Heart right ventricle (tissue), 16 donors: ENCODE results near the gene PLEKHM1. TPM values are rescaled to one million over a fixed set of nuclear protein-coding genes. Genes with fewer than 3 reads are reported as not detected.

Experiments used
- ATAC-seq, 8 donors: fragments of 200-7000 bp; cut with Tn5 transposase; one replicate each; pipeline ENCODE4 v1.9.1; 2020; ENCODE audit warnings: mild to moderate bottlenecking in 8 of 8, moderate library complexity in 8 of 8, moderate number of reproducible peaks in 1 of 8
- DNase-seq, 2 donors: peaks; one replicate each; pipeline ENCODE4 v3.0.0-alpha.2; 2020
- H3K27ac ChIP-seq, 10 donors: fragments of 200-600 bp; sonication (generic) in 2 of 10; one replicate each; pipeline versions ENCODE4 v1.5.0 to v1.8.0; 2020 to 2022; ENCODE audit warnings: mild to moderate bottlenecking in 3 of 10
- H3K27me3 ChIP-seq, 7 donors: fragments of 200-600 bp; one replicate each; pipeline ENCODE4 v1.8.0; 2021 to 2022; ENCODE audit warnings: mild to moderate bottlenecking in 2 of 7
- H3K36me3 ChIP-seq, 9 donors: fragments of 200-600 bp; sonication (generic) in 1 of 9; one replicate each; pipeline versions ENCODE4 v1.5.0 to v1.8.0; 2020 to 2022; ENCODE audit warnings: mild to moderate bottlenecking in 2 of 9
- H3K4me1 ChIP-seq, 9 donors: fragments of 200-600 bp; sonication (generic) in 1 of 9; one replicate each; pipeline versions ENCODE4 v1.5.0 to v1.8.0; 2020 to 2022; ENCODE audit warnings: mild to moderate bottlenecking in 4 of 9
- H3K4me3 ChIP-seq, 10 donors: fragments of 200-600 bp; sonication (generic) in 2 of 10; one replicate each; pipeline versions ENCODE4 v1.5.0 to v1.8.0; 2020 to 2022; ENCODE audit warnings: mild to moderate bottlenecking in 7 of 10, moderate library complexity in 2 of 10
- H3K9me3 ChIP-seq, 11 donors: fragments of 200-600 bp in 10 of 11; sonication (generic) in 2 of 11; one replicate each; pipeline versions ENCODE4 v1.5.0 to v1.8.0; 2013 to 2022; ENCODE audit warnings: mild to moderate bottlenecking in 2 of 11, control low read depth in 1 of 11, moderate library complexity in 1 of 11
- CTCF ChIP-seq, 9 donors: fragments of 200-600 bp; sonication (generic) in 2 of 9; IDR thresholded peaks; one replicate each; pipeline versions ENCODE4 v1.5.0 to v1.8.0; 2021 to 2022; ENCODE audit warnings: antibody characterized with exemption in 9 of 9, mild to moderate bottlenecking in 5 of 9, moderate library complexity in 1 of 9
- WGBS, 2 donors: extraction: QIAGEN DNeasy Blood & Tissue Kit; methylation state at CpG; one replicate each; pipeline ENCODE4 v1.1.7; 2013; ENCODE audit warnings: inconsistent platforms in 1 of 2; 5-methylcytosine and 5-hydroxymethylcytosine counted together
- intact Hi-C, 10 donors: fragments of 100-400 bp; cut with DNase I; formaldehyde crosslinking; loops; one replicate each; pipeline versions ENCODE4 v1.11.1 to v1.14.2; 2022
- polyA plus RNA-seq, 2 donors: library from polyadenylated mRNA; stranded (reverse); fragments of 200-250 nt; gene quantifications; one replicate each; pipeline ENCODE4 v1.2.3, GENCODE V29; 2013
- total RNA-seq, 10 donors: library from RNA; stranded (reverse); fragmentation: NEBNext Ultra II Directional in 3 of 10; extraction: Animal tissue kit (Norgen Biotek cat#: 25700) in 3 of 10; gene quantifications; one replicate each; pipeline versions ENCODE4 v1.2.1 to v1.2.4, GENCODE V29; 2021 to 2023
- donor health status: Arrhythmogenic right ventricular cardiomyopathy.
- donor health status: ischemic (EF 13 %, LVEDD 7.1; RV severe dilation, severe dysfunction).
- donor health status: healthy with polysubstance abuse.
- donor health status: DM: no; HTN: yes; CAD: no.
- donor health status: DM: no; HTN: no; CAD: no.
- donor health status: ischemic (EF 25% LVEDD 6.9; RV normal size, moderate dysfunction).
- donor health status: ischemic (EF 25% LVEDD 5.7; RV mildly dilated, moderate dysfunction).
- donor health status: healthy.
- donor health status: DM: yes; HTN: yes; CAD: no.
- donor health status: Ischemic cardiomyopathy.
- donor health status: ischemic (EF 35%, LVEDD 5.7; RV mildly dilated, moderate dysfunction).
- donor health status: nonischemic (EF 11% LVEDD 7.7; RV severe dilation, severe dysfunction).
- donor health status: DM: yes; HTN: yes; CAD: no.
- donor health status: PGD.
- donor health status: ischemic (EF 29% LVEDD 5.4; RV normal size, mild dysfunction).
- donor health status: nonischemic (EF 23%, LVEDD 6.1; RV moderate dilation, normal function).

Gene PLEKHM1
- total and polyA plus RNA-seq, 12 donors = 9.9 to 46.9 (median 25.6) TPM

DNA sequence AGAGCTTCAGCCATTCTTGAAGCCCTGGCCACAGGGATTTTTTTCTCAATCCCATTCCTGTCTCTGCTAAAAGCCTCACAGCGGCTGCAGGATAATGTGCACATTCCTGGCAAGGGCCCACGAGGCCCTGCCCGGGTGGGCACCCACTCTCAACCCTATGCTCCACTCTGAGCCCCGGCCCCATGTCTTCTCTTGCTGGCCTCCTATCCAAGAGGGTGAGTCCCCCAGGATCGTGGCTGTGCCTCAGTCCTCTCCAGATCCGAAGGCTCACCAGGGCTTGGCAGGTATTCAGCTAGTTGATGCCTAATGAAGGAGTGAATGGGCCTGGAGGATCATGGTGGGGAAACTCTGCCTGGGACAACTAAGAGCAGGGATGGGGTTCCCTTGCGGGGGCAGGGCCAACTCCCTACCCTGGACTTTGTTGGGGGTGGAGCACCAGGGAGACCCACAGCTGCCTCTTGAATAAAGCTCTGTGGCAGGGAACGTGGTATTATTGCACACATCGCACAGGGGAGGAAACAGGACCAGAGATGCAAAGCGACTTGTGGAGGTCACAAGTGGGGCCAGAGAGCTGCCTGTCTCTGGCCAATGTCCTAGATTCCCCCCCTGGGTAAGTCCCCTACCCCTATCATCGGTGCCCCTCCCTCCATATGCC is 63.2 kb downstream of the PLEKHM1 start:
- TF ChIP-seq CTCF (IDR thresholded peaks at IDR 0.05) = no peak
- WGBS, 2 donors = 83 to 84% methylated on average over 11 of the region's 11 CpGs
- DNase-seq = no peak
- no peak overlapping the region for H3K4me3 ChIP-seq
- no peak for ATAC-seq
- H3K27ac ChIP-seq = no peak overlapping the region
- peaks cover 20 to 77% (median 56%) of the 10 kb centered on the region in 9 donors for H3K4me1 ChIP-seq
- peaks cover 0 to 12% (median 0%) of the 10 kb centered on the region in 9 donors for H3K36me3 ChIP-seq
- peaks cover 12 to 31% (median 27%) of the 10 kb centered on the region in 7 donors for H3K27me3 ChIP-seq
- intact Hi-C loops = loop anchor here in 1 of 10 donors (5.0 kb wide), 1 partner anchor 35 kb away; no protein-coding TSS in a partner anchor
- H3K9me3 ChIP-seq = no peaks in the 10 kb centered on the region

DNA sequence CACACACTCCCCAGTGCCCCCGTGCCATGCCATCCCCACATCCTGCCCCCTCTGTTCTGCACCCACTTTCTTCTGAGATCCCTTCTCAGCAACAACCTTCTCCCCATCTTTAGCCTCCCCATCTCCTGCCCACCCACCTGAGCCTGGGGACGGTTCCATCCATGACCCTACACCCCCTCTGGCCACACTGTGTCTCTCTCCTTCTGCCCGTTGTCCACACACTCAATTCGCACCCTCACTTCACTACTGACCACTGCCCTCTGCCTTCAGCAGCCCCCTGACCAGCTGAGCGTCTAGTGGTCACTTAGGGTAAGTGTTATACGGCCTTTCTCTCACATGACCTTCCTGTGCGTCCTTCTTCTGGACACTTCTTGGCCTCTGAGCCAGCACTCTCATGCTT is 64.0 kb downstream of the PLEKHM1 start:
- DNase-seq (no peak), ATAC-seq (no peak)
- peaks cover 0 to 18% (median 0%) of the 10 kb centered on the region in 9 donors for H3K36me3 ChIP-seq
- 77 to 78% methylated on average over 7 of the region's 7 CpGs for WGBS, 2 donors
- H3K4me3 ChIP-seq = no peak overlapping the region
- no peak for TF ChIP-seq CTCF (IDR thresholded peaks at IDR 0.05)
- H3K27ac ChIP-seq = no peak overlapping the region
- no peaks in the 10 kb centered on the region for H3K9me3 ChIP-seq
- H3K27me3 ChIP-seq = peaks cover 12 to 30% (median 26%) of the 10 kb centered on the region in 7 donors
- intact Hi-C loops = loop anchor here in 1 of 10 donors (5.0 kb wide), 1 partner anchor 34 kb away; no protein-coding TSS in a partner anchor
- H3K4me1 ChIP-seq = peaks cover 19 to 72% (median 51%) of the 10 kb centered on the region in 9 donors

- peaks cover 0 to 23% (median 0%) of the 10 kb centered on the region in 9 donors for H3K36me3 ChIP-seq
- DNase-seq (no peak), ATAC-seq (no peak)
- no peaks in the 10 kb centered on the region for H3K9me3 ChIP-seq
- H3K4me3 ChIP-seq = peak overlapping the region in 4 of 10 donors; percentile 39 to 55 (median 52)
- H3K27me3 ChIP-seq = peaks cover 12 to 24% (median 21%) of the 10 kb centered on the region in 7 donors
- TF ChIP-seq CTCF (IDR thresholded peaks at IDR 0.05) = no peak
- H3K4me1 ChIP-seq = peaks cover 13 to 66% (median 46%) of the 10 kb centered on the region in 9 donors
- peak overlapping the region in 9 of 10 donors; percentile 69 to 91 (median 87) for H3K27ac ChIP-seq
- WGBS, 2 donors = 62 to 63% methylated on average over 6 of the region's 6 CpGs
- intact Hi-C loops = loop anchor here in 4 of 10 donors (1.0 to 5.0 kb wide), 3 partner anchors 27 to 34 kb away; no protein-coding TSS in a partner anchor
These were observed 64.5 kb downstream of the PLEKHM1 start for GRCh38 chr17:45425984-45426413.

DNA sequence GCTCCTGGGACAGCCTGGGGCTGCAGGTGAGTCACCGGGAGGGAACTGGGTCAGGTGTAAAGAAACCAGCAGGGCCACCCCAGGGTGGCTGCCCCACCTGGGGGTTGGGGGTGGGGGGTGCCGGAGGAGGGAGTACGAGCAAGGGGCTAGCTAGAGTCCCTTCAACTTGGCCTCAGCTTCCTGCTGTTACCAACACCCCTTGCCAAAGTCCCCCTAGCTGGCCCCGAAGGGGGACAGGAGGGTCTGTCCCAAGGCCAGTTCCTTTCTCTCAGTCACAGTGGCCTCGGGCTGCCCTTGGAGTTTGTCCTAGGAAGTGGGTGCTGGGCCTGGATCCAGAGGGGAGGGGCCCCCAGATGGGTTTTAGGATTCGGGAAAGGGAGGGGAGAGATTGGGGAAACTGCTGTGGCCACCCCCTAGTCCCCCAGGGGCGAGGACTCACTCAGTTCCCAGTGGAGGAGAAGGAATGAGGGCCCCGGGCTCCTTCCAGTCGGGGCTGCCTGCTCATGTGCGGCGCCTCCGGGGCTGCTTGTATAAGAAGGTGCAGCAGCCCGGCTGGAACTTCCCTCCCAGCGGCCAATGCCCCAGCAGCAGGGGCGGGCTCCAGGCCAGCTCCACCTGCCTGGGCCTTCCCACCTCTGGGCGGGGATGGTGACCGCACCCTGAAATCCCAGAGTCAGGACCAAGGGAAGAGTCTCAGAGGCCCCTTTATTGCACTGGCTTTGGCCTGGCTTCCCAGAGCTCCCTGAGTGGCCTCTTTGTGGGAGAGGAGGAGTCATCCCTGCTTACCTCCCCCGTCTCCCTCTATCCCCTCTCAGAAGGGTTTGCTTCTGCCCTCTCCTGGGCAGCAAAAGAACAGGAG is 65.2 kb downstream of the PLEKHM1 start:
- 26 to 34% methylated on average over 18 of the region's 18 CpGs for WGBS, 2 donors
- Histone ChIP-seq H3K36me3 (peaks cover 0 to 27% (median 0%) of the 10 kb centered on the region in 9 donors), H3K27me3 (peaks cover 6 to 18% (median 14%) of the 10 kb centered on the region in 7 donors), H3K4me1 (peaks cover 10 to 60% (median 39%) of the 10 kb centered on the region in 9 donors), H3K27ac (peak overlapping the region; percentile 69 to 91 (median 86)), H3K4me3 (peak overlapping the region; percentile 21 to 55 (median 46)), H3K9me3 (no peaks in the 10 kb centered on the region)
- DNase-seq = peak in 1 of 2 donors; percentile 58
- intact Hi-C loops = loop anchor here in 4 of 10 donors (1.0 to 5.0 kb wide), 3 partner anchors 26 to 33 kb away; no protein-coding TSS in a partner anchor
- peak; percentile 51 to 83 (median 80) for ATAC-seq
- peak; percentile 14 to 63 (median 39) for TF ChIP-seq CTCF (IDR thresholded peaks at IDR 0.05)
